ENCODE results near the gene DYNC1LI1. TPM values are rescaled to one million over a fixed set of nuclear protein-coding genes. Genes with fewer than 3 reads are reported as not detected.
"Not testable (repeated sequence)": the region's sequence is repeated elsewhere in the genome, so short reads cannot be mapped to it uniquely, and the experiment has no call there.

Gene DYNC1LI1
- polyA plus RNA-seq, 10 donors, result 28.4 to 38.7 (median 32.2) TPM

- DNase-seq, result no peak
Observed at GRCh38 chr3:32591186-32591585, 20.5 kb upstream of the DYNC1LI1 start.

- peak in 1 of 3 donors; percentile 18 for DNase-seq
Observed at GRCh38 chr3:32586356-32586755, 15.7 kb upstream of the DYNC1LI1 start.

DNA sequence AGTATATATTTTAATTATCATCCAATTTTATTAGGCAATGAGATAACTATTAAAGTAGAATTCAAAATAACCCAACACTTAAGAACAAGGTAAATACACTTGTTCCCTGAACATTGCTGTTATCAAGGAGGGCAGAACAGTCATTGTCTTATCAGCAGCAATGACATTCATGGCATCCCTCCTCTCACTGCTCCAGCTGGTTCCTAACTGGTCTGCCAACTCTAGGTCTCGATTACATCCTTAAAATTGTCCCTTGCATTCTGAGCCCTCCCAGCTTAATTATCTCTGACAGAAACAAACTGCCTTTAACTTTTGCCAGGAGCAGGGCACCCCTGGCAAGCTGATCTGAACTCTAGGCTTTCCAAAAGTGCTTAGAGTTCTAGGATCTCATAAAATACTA is 14.0 kb upstream of the DYNC1LI1 start:
- no peak for DNase-seq

DNA sequence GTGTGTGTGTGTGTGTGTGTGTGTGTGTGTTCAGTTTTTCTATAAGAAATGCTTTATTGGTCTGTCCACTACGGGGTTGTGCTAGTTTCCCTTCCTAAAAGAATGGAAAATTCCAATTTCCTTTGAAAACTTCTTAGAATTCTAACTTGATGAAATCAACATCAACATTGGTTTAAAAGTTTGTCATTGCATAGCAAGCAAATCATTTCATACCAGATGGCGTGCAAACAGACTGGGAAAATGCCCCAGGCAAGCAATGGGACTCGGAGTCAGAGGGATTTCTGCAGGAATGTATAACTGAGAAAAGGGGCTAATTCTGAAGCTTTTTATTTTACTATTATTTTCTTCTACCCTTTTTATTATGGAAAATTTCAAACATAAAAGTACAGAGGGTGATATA is 13.1 kb upstream of the DYNC1LI1 start:
- DNase-seq, result no peak

GRCh38 chr3:32578669-32579068 is 8.0 kb upstream of the DYNC1LI1 start:
- DNase-seq, result not testable (repeated sequence)

DNA sequence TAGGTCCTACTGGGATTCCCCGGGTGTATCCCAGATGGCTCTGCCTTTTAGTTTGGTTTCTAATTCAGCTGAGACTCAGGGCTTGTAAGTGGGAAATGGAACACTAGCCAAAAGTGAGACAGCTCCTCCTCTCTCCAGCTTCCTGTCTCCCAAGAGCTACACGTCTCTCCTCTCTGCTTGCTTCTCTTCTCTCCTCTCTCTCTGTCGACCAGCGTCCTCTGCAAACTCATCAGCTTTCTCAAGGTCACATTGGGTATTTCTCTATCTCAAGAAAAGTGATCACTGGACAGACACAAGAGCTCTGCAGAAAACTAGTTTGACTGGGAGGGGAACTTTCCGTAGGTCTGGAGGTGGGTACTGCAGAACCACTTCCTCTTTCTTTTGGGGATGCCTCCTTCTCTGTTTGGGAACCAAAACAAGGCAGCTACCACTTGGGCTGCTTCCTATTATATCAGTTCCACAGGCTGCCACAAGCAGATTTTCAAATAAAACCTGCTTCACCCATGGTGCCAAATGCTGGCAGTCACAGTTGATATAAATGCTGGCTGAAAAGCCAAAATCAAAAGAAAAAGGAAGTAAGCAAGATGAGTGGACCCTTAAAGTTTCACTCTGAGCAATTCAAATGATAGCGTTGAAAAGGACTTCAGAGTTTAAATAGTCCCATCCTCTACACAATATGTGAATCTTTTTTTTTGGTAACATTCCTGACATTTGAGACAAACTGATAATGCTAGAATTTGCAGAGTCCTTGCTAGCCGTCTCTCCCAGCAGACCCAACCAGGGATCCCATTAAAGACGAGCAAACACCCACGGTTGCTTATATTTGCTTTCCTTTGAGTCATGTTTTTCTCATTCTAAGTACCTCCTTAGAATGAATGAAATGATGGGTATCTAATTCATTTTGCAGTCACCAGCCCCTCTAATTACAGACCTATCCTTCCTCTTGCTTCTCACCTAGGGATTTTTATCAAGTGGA is 7.2 kb upstream of the DYNC1LI1 start:
- DNase-seq, result peak in 2 of 3 donors; percentile 34 to 63

GRCh38 chr3:32577174-32577573 is 6.5 kb upstream of the DYNC1LI1 start:
- DNase-seq, result no peak

GRCh38 chr3:32575451-32576113 is 4.9 kb upstream of the DYNC1LI1 start:
- no peak for DNase-seq

GRCh38 chr3:32571192-32571485 is 481 bp upstream of the DYNC1LI1 start:
- no peak for DNase-seq

GRCh38 chr3:32569540-32570420 is 878 bp downstream of the DYNC1LI1 start:
- peak; percentile 26 to 82 (median 34) for DNase-seq

- no peak for DNase-seq
Observed at GRCh38 chr3:32568953-32569352, 1.7 kb downstream of the DYNC1LI1 start.

DNA sequence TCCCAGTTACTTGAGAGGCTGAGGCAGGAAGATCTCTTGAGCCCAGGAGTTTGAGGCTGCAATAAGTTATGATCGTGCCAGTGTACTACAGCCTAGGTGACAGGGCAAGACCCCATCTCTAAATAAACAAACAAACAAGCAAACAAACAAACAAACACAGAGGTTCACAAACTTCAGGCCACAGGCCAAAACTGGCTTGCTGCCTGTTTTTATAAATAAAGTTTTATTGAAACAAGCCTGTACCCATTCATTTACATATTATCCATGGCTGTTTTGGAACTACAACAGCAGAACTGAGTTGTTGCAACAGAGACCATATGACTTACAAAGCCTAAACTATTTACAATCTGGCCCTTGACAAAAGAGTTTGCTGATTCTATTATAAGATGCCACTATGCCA is 6.5 kb downstream of the DYNC1LI1 start:
- DNase-seq, result no peak

DNA sequence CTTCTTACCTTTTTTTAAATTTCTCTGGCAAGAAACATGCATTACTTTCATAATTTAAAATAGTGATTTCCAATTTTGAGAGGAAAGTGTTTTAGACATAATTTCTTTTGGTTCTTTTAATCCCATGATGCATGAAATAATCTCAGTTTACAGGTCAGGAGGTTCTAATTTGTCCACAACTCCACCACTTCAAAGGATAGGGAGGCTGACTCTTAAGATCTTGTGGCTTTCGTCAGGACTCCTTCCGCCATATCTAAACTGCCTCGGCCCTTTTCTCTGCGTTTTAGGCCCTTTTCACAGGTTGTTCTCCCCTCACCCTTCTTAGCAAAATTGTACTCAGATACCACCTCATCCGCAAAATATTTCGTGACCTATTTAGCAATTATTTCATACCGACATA is 8.0 kb downstream of the DYNC1LI1 start:
- DNase-seq, result no peak

DNA sequence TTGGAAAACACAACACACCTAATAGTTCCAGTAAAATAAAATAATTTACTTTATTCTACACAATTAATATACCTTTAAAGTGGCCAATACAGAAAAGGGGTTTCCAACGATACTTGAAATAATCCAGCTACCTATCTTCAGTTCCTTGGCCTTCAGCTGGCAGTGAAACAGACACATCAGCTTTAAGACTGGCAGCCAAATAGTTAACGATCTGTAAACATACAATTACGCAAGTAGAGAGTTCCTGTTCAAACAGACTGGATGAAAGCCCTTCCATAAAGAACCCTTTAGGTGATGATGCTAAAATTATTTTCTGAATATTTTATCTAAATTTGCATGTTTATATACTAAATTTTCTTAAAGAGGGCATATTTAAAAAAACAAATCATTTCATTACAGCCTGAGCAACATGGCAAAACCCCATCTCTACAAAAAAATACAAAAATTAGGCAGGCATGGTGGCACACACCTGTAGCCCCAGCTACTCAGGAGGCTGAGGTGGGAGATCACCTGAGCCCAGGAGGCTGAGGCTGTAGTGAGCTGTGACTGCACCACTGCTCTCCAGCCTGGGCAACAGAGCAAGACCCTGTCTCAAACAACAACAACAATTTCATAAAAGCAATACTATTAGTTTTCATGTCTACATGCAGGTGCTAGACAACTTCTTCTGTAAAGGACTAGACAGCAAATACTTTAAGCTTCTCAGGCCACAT is 12.9 kb downstream of the DYNC1LI1 start:
- DNase-seq, result no peak

DNA sequence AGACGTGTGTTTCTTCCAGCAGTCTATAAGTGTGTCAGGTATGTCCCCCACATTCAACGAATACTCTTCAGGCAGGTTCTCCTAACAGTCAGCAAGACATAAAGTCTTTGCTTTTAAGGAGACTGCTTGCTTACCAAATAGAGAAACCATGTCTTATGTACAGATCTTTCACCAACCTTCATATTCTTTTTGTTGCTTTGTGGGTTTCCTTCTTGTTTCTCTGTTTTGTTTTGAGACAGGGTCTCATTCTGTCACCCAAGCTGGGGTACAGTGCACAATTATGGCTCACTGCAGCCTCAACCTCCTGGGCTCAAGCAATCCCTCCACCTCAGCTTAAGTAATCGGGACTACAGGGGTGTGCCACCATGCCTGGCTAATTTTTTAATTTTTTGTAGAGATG is 14.3 kb downstream of the DYNC1LI1 start:
- no peak for DNase-seq

DNA sequence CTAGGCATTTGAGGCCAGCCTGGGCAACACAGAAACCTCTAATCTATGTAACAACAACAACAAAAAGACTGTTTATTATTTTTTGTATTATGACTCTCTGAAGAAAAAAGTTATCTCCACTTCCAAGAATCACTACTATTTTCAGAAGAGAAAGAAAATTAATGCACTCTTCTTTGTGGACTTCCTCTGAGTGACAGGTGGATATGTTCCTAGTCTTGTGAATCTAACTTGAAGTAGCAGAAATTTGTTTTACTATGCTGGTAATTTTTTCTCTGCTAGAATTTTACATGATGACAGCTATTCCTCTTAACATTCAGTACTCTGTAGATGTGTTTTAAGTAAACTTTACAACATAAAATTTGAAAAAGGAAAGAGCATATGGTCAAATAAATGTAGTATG is 16.7 kb downstream of the DYNC1LI1 start:
- no peak for DNase-seq

DNA sequence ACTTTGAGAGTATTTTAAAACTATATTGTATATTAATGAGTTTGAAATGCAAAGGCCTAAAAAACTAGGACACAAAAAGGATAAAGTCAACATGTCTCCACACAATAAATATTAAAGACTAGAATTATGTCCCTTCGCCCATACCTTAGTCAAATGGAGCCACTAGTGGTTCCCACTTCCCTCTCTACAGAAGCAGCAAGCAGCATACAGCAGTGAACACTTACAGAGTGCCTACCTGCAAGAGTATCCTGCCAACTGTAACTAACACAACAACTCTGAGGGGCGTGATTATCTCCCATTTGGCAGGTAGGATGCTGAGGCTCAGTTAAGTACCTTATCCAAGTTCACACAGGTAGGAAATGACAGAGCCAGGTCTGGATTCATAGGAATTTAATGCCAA is 17.2 kb downstream of the DYNC1LI1 start:
- no peak for DNase-seq

- no peak for DNase-seq
Observed at GRCh38 chr3:32552013-32552412, 18.6 kb downstream of the DYNC1LI1 start.

GRCh38 chr3:32551496-32551895 is 19.2 kb downstream of the DYNC1LI1 start:
- no peak for DNase-seq

GRCh38 chr3:32551087-32551486 is 19.6 kb downstream of the DYNC1LI1 start:
- DNase-seq, result no peak

DNA sequence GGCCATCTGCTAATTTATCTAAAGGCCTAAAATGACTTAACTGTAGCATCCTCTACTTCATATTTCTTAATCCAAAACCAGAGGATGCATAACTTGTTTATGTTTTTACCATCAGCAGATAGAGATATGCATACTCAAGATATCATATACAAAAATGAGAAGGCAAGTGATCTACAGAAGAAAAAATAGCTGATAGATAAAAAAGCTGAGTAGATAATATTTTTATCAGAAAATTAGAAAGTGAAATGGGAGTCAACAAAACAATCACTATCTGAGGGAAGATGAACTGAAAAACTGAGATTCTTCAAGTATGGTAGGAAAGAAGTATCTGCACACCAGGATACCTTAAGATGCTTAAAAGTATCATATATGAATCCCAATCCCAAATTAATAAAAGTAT is 25.4 kb downstream of the DYNC1LI1 start:
- no peak for DNase-seq

GRCh38 chr3:32544894-32545293 is 25.8 kb downstream of the DYNC1LI1 start:
- no peak for DNase-seq

Measured in muscle of back (tissue), 11 donors.